Prostate gland (tissue), 2 donors: ENCODE results near the gene RFX2. TPM values are rescaled to one million over a fixed set of nuclear protein-coding genes. Genes with fewer than 3 reads are reported as not detected.
"Not testable (repeated sequence)": the region's sequence is repeated elsewhere in the genome, so short reads cannot be mapped to it uniquely, and the experiment has no call there.

Experiments
- DNase-seq: peaks from one replicate; pipeline ENCODE4 v3.0.0-alpha.2; 2019; ENCODE audit warnings: low spot score
- H3K27ac ChIP-seq, 2 donors: fragments of 200-600 bp; sonication (generic); 2 replicates each; pipeline ENCODE4 v1.5.1; 2017 to 2019
- H3K27me3 ChIP-seq: fragments of 200-600 bp; sonication (generic); replicated peaks from 2 replicates; pipeline ENCODE4 v1.5.1; 2019; ENCODE audit not compliant: insufficient read depth
- H3K36me3 ChIP-seq, 2 donors: fragments of 200-600 bp; sonication (generic); 1 replicate in 1 of 2; 2 replicates in 1 of 2; pipeline versions ENCODE4 v1.5.1 to v1.8.1; 2017 to 2019
- H3K4me1 ChIP-seq: fragments of 200-600 bp; sonication (generic); replicated peaks from 2 replicates; pipeline ENCODE4 v1.5.1; 2019
- H3K4me3 ChIP-seq, 2 donors: fragments of 200-600 bp; sonication (generic); 2 replicates each; pipeline ENCODE4 v1.5.1; 2017 to 2019
- H3K9me3 ChIP-seq: fragments of 200-600 bp; sonication (generic); 2 replicates; pipeline ENCODE4 v1.5.1; 2017
- POLR2A ChIP-seq: fragments of 450-650 bp; IDR thresholded peaks from one replicate; pipeline ENCODE4 v1.6.1; 2016; ENCODE audit warnings: antibody characterized with exemption, mild to moderate bottlenecking
- POLR2AphosphoS5 ChIP-seq: sonication (generic); formaldehyde crosslinking; IDR thresholded peaks from one replicate; pipeline ENCODE4 v1.6.1; 2017; ENCODE audit warnings: antibody characterized with exemption
- WGBS: methylation state at CpG from one replicate; pipeline ENCODE4 v1.1.5; 2018; 5-methylcytosine and 5-hydroxymethylcytosine counted together
- intact Hi-C: fragments of 100-400 bp; cut with DNase I; formaldehyde crosslinking; loops from one replicate; pipeline ENCODE4 v1.14.2; 2022
- total RNA-seq, 2 donors: library from RNA; depleted of rRNA; stranded (reverse); fragments of >200 nt; gene quantifications; one replicate each; pipeline ENCODE4 v1.1.0, GENCODE V29; 2016
- TF ChIP-seq, protein P1 (sequence below), 4 experiments: fragments of 200-600 bp in 2 of 4; fragments of 450-650 bp in 2 of 4; sonication (generic) in 2 of 4; IDR thresholded peaks; 1 replicate in 3 of 4; 2 replicates in 1 of 4; pipeline ENCODE4 v1.5.1; 2016 to 2019; ENCODE audit warnings: antibody characterized with exemption in 4 of 4, mild to moderate bottlenecking in 2 of 4, moderate library complexity in 2 of 4

Gene RFX2
- total RNA-seq, 2 donors from 2014 or later: 13.4 to 25.3 TPM

DNA sequence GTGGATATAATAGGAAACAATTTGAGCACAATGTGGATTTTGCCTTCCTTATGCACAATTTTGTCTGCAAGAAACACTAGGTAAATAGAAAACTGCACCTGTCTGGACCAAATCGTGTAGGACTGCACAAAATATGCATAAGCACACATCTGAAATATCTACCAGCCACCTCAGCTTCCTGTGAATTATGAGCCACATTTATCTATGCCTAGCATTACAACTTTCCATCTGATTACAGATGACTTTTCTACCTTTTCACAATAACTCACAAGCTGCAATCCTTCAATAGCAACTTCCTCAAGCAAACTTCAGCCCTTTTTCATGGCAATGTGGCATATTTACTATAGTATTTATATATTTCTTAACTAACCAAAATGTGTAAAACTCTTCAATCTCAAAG is 5.7 kb upstream of the RFX2 start:
- WGBS: 35% methylated on average over 1 of the region's 1 CpG
- no peak for TF ChIP-seq POLR2AphosphoS5
- TF ChIP-seq, protein P1, sequence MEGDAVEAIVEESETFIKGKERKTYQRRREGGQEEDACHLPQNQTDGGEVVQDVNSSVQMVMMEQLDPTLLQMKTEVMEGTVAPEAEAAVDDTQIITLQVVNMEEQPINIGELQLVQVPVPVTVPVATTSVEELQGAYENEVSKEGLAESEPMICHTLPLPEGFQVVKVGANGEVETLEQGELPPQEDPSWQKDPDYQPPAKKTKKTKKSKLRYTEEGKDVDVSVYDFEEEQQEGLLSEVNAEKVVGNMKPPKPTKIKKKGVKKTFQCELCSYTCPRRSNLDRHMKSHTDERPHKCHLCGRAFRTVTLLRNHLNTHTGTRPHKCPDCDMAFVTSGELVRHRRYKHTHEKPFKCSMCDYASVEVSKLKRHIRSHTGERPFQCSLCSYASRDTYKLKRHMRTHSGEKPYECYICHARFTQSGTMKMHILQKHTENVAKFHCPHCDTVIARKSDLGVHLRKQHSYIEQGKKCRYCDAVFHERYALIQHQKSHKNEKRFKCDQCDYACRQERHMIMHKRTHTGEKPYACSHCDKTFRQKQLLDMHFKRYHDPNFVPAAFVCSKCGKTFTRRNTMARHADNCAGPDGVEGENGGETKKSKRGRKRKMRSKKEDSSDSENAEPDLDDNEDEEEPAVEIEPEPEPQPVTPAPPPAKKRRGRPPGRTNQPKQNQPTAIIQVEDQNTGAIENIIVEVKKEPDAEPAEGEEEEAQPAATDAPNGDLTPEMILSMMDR (IDR thresholded peaks at IDR 0.05): no peak
- no peak for TF ChIP-seq POLR2A
- no peaks in the 10 kb centered on the region for H3K27me3 ChIP-seq

GRCh38 chr19:6113616-6114188 is 3.4 kb upstream of the RFX2 start:
- WGBS: 78% methylated on average over 15 of the region's 15 CpGs
- TF ChIP-seq POLR2AphosphoS5 (no peak), POLR2A (no peak)
- TF ChIP-seq, protein P1 (IDR thresholded peaks at IDR 0.05): no peak
- intact Hi-C loops: no loop called here
- H3K27me3 ChIP-seq: no peaks in the 10 kb centered on the region
- DNase-seq: no peak
- no peak overlapping the region for H3K4me3 ChIP-seq
- H3K4me1 ChIP-seq: no peaks in the 10 kb centered on the region
- no peak overlapping the region for H3K27ac ChIP-seq
- H3K36me3 ChIP-seq: no peaks in the 10 kb centered on the region
- H3K9me3 ChIP-seq: no peaks in the 10 kb centered on the region

More for the DNA sequence above, 5.7 kb upstream of the RFX2 start:
- intact Hi-C loops: no loop called here
- no peaks in the 10 kb centered on the region for H3K36me3 ChIP-seq
- H3K4me1 ChIP-seq: no peaks in the 10 kb centered on the region
- no peak for DNase-seq
- H3K27ac ChIP-seq: no peak overlapping the region
- no peak overlapping the region for H3K4me3 ChIP-seq
- H3K9me3 ChIP-seq: no peaks in the 10 kb centered on the region

DNA sequence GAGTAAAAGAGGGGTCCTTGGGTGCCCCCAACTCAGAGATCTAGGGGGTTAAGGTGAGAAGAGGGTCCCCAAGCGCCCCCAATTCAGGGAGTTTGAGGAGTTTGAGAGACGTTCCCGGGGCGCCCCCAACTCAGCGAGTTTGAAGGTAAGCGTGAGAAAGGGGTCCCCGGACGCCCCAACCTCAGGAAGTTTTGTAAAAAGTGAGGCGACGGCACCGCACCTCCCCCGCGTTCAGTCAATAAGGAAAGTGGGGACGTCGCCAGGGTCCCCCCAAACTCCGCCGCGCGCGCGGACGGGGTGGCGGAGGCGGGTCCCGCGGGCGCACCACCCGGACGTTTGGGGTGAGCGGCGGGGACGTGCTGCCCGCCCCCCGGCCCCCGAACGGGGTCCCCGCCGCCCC is 353 bp downstream of the RFX2 start:
- DNase-seq: no peak
- Histone ChIP-seq H3K9me3 (no peaks in the 10 kb centered on the region), H3K27me3 (no peaks in the 10 kb centered on the region)

DNA sequence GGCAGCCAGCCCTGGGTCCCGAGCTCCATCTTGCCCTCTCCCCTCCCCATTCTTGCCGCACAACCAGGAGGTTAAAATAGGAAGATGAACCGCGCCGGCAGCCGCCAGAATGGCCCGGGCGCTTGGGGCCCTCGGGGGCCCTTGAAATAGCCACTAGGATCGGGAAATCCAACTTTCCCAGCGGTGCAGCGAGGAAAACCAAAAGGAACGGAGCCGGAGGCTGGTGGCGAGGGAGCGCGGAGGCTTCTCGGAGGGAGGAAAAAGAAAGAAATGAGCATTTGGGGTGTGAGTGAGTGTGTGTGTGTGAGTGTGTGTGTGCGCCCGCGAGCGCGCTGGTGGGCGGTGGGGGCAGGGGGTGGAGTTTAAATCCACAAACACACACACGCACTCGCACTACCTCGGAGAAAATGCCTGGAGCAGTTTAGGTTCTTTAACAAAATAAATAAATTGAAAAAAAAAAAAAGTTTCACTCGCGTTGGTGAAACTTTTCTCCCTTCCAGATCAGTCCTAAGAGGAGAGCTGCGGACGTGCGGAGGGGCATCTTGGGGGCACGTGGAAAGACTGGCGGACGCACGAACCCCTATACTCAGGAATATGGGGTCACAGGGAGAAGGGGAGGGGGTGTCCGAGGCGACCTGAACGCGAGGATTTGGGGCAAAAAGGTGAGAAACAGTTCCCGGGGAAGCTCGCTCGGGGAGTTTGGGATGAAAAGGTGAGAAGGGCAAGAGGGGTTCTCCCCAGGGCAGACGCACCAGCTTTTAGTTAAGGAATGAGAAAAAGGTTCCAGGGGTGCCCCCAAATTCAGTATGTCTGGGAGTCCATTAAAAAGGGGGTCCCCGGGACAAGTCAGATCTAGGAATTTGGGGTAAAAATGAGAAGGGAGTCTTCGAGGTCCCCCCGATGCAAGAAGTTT is 1.3 kb downstream of the RFX2 start:
- 1% methylated on average over 47 of the region's 47 CpGs for WGBS

More for the DNA sequence above, 353 bp downstream of the RFX2 start:
- H3K4me3 ChIP-seq: peak overlapping the region; percentile 46 to 49
- H3K36me3 ChIP-seq: no peaks in the 10 kb centered on the region
- WGBS: under 1% methylated on average over 31 of the region's 38 CpGs
- no peaks in the 10 kb centered on the region for H3K4me1 ChIP-seq
- TF ChIP-seq POLR2A (no peak), POLR2AphosphoS5 (no peak)
- TF ChIP-seq, protein P1 (IDR thresholded peaks at IDR 0.05): no peak
- intact Hi-C loops: loop anchor here (1.0 kb wide), 1 partner anchor 53 kb away; no protein-coding TSS in a partner anchor
- peak overlapping the region; percentile 27 to 79 for H3K27ac ChIP-seq

DNA sequence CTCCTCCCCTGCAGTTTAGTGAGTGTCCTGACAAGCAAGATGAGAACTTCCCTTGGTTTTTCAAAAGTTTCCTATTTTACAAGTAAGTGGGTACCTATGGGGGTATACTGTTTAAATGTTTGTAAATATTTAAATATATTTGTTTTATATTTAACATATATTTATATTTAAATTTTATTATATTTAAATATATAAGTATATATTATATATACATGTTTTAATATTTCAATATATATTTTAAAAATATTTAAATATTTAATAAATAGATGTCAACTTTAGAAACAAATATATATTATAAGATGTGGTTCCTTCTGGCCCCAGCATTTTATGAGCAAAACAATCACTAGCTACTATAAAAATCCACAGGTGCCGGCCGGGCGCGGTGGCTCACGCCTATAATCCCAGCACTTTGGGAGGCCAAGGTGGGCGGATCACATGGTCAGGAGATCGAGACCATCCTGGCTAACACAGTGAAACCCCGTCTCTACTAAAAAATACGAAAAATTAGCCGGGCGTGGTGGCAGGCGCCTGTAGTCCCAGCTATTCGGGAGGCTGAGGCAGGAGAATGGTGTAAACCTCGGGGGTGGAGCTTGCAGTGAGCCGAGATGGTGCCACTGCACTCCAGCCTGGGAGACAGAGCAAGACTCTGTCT is 3.5 kb downstream of the RFX2 start:
- H3K4me3 ChIP-seq, intact Hi-C loops, H3K27me3 ChIP-seq, H3K27ac ChIP-seq, H3K4me1 ChIP-seq, H3K36me3 ChIP-seq, H3K9me3 ChIP-seq, DNase-seq: not testable (repeated sequence)
- WGBS: 90% methylated on average over 15 of the region's 15 CpGs

More for the DNA sequence above, 1.3 kb downstream of the RFX2 start:
- intact Hi-C loops: no loop called here
- Histone ChIP-seq H3K9me3 (no peaks in the 10 kb centered on the region), H3K4me1 (no peaks in the 10 kb centered on the region), H3K4me3 (peak overlapping the region; percentile 46 to 49), H3K27ac (peak overlapping the region; percentile 78 to 79), H3K36me3 (no peaks in the 10 kb centered on the region), H3K27me3 (no peaks in the 10 kb centered on the region)
- peak; percentile 34 for TF ChIP-seq POLR2AphosphoS5
- TF ChIP-seq POLR2A: peak; percentile 50
- TF ChIP-seq, protein P1 (IDR thresholded peaks at IDR 0.05): no peak
- DNase-seq: peak; percentile 36
